Activated naive CD8-positive, alpha-beta T cell treated with anti-CD3 and anti-CD28 coated beads, Interleukin-2, amount 10 ng/mL, durations not matched to agents 7 days and 5 days (primary cell): ENCODE data around the gene MYL1. TPM values are rescaled to one million over a fixed set of nuclear protein-coding genes. Genes with fewer than 3 reads are reported as not detected.

Source experiments
- ATAC-seq: fragments of 150-1000 bp; cut with Tn5 transposase; one replicate; pipeline ENCODE4 v1.10.0; 2021; ENCODE audit warnings: low read depth, moderate library complexity
- POLR2A ChIA-PET: fragments of 350-600 bp; sonication (Branson Sonifier 250); formaldehyde crosslinking; loops from one replicate; lab custom pipeline; 2021; ENCODE audit warnings: antibody characterized with exemption; lab: Charles Lee
- DNase-seq: peaks from one replicate; pipeline ENCODE4 v3.0.0; 2021
- H3K27ac Mint-ChIP-seq: one replicate; pipeline ENCODE4 v1.8.0; 2022; ENCODE audit warnings: mild to moderate bottlenecking, mixed read lengths
- H3K27me3 Mint-ChIP-seq: one replicate; pipeline ENCODE4 v1.8.0; 2022; ENCODE audit warnings: mild to moderate bottlenecking, moderate library complexity, mixed read lengths
- H3K36me3 Mint-ChIP-seq: one replicate; pipeline ENCODE4 v1.8.0; 2021; ENCODE audit warnings: mild to moderate bottlenecking, mixed read lengths
- H3K4me1 Mint-ChIP-seq: one replicate; pipeline ENCODE4 v1.8.0; 2021; ENCODE audit warnings: mixed read lengths
- H3K4me3 Mint-ChIP-seq: one replicate; pipeline ENCODE4 v1.8.0; 2022; ENCODE audit warnings: mild to moderate bottlenecking, moderate library complexity, mixed read lengths
- H3K9me3 Mint-ChIP-seq: one replicate; pipeline ENCODE4 v1.8.0; 2021; ENCODE audit warnings: mixed read lengths
- total RNA-seq, 2 experiments: library from RNA; stranded (reverse); gene quantifications; one replicate each; pipeline ENCODE4 v1.2.3, GENCODE V29; 2021

The MYL1 gene
- total RNA-seq, 2 experiments from 2014 or later: not detected

DNA sequence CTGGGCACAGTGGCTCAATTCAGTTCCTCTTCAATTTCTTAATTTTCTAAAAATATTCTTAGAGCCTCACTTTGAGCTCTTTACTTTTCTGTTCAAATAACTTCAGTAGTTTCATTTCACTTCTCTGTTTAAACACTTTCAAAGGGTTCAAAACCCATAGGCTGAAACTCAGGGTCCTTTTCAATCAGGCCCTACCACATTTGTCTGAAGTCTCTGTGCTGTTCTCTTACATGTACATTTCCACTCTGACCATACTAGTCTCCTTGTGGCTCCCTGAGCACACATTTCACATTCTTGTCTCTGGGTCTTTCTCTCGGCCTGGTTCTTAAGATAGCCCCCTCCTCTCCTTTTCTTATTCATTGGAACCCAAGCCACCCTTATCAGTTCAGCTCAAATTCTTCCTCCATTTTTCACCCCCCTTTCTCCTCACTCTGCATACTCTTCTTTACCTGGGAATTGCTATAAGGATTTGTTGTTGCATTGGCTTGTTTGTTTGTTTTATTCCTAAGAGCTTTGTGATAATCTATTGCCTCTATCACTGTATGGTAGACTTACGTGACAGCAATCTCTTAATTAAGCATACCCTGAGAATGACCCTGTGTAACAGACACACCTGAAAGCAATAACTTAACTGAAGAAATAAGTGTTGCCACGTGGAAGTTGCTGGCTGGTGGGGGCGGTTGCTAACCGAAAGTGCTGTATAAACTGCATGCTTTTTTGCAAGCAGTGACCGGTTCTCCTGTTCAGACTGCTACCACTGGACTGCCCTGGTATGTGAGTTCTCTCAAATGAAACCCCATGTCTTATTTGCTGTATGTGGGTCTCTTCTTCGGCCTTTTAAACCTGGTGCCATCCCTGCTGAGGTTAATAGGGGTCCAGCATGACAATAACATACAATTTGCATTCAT is 62.0 kb downstream of the MYL1 start:
- Mint-ChIP-seq H3K27ac (no peak overlapping the region), H3K36me3 (no peaks in the 10 kb centered on the region), H3K4me1 (no peaks in the 10 kb centered on the region), H3K4me3 (no peak overlapping the region), H3K9me3 (no peaks in the 10 kb centered on the region), H3K27me3 (no peaks in the 10 kb centered on the region)
- no peak for ATAC-seq
- POLR2A ChIA-PET: no interaction called here
- no peak for DNase-seq

DNA sequence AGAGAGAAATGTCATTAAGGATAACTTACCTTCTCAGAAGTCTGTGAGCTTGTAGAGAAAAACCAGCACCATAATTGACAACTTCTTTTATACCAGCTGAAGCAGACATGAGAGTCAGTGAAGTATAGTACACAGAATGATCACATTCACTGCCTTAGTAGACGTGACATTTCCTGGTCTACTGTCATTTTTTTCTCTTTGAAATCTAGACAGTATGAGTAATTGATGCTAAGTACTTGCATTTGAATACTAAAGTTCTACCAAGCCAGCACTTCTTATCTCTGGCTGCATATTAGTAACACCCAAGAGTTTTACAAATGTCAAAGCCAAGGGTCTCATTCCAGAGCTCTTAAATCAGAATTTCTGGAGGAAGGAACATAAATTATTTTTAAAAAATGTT is 64.4 kb downstream of the MYL1 start:
- Mint-ChIP-seq H3K4me3 (no peak overlapping the region), H3K9me3 (no peaks in the 10 kb centered on the region), H3K4me1 (no peaks in the 10 kb centered on the region), H3K36me3 (no peaks in the 10 kb centered on the region), H3K27ac (no peak overlapping the region), H3K27me3 (no peaks in the 10 kb centered on the region)
- POLR2A ChIA-PET: no interaction called here
- DNase-seq (no peak), ATAC-seq (no peak)

Other genes starting within 250 kb of the MYL1 start
- 10 to 100 TPM in 1 of 2 experiments, 1 to 10 TPM in 1; 6.5 to 10.2 TPM for gene KANSL1L, start 143.8 kb downstream of the MYL1 start, total RNA-seq
- gene ACADL, start 89.7 kb downstream of the MYL1 start, total RNA-seq: not detected
- gene LANCL1, start 161.6 kb upstream of the MYL1 start, total RNA-seq: 10 to 100 TPM; 37.2 to 39.9 TPM
- gene CPS1, start 241.4 kb upstream of the MYL1 start, total RNA-seq: 1 to 10 TPM in 1 of 2 experiments, under 1 TPM in 1; 0.68 to 1.1 TPM